GM10248 (cell line): ENCODE measurements around the gene CEP78.

ENCODE experiments used
- CTCF ChIA-PET: fragments of 300-600 bp; sonication (Branson Sonifier 250); formaldehyde crosslinking; extraction: SDS; loops from one replicate; lab custom pipeline; 2021; ENCODE audit warnings: antibody characterized with exemption; lab: Yijun Ruan, JAX
- POLR2A ChIA-PET: fragments of 350-650 bp; sonication (Branson Sonifier 250); formaldehyde crosslinking; extraction: SDS; loops from one replicate; lab custom pipeline; 2020; ENCODE audit warnings: antibody characterized with exemption; lab: Yijun Ruan, JAX
- DNase-seq: peaks from one replicate; pipeline ENCODE4 v3.0.0; 2012; ENCODE audit errors: extremely low spot score
- CTCF ChIP-seq: IDR thresholded peaks from 2 replicates; pipeline ENCODE4 v1.5.1; 2012; ENCODE audit warnings: mild to moderate bottlenecking, low read depth; ENCODE audit errors: extremely low read depth, missing control alignments, control extremely low read depth

The CEP78 gene

GRCh38 chr9:78301466-78301865 lies 65.6 kb downstream of the CEP78 start:
- TF ChIP-seq CTCF = no peak
- POLR2A ChIA-PET = no interaction called here
- DNase-seq = no peak
- CTCF ChIA-PET = interaction anchor here (1.1 kb wide), 1 partner anchor 20 kb away, joined by 3 read pairs; no protein-coding TSS in a partner anchor

GRCh38 chr9:78303377-78304062 lies 67.6 kb downstream of the CEP78 start:
- CTCF ChIA-PET = interaction anchor here (1.3 to 2.1 kb wide), 3 partner anchors 12 to 65 kb away, joined by 3 to 7 read pairs (median 3); no protein-coding TSS in a partner anchor

DNA sequence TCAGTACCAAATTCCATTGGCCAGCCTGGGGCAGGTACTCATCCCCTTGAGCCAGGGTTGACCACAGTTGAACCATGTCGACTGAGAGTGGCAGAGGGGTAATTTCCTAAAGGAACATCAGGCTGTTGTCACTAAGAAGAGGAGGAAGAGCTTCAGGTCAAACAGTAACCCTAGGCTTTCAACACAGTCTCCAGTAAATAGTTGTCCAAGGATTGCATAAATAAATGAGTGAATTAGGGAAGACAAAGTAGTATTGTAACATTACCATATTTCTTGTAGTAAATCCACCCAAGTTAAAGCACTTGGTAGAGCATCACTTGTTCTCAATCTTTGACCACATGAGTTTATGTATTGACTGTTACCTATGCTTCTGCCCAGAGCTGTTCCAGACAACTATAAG lies 68.5 kb downstream of the CEP78 start:
- no peak for TF ChIP-seq CTCF
- DNase-seq = no peak
- CTCF ChIA-PET = interaction anchor here (1.3 to 2.1 kb wide), 2 partner anchors 11 to 24 kb away, joined by 3 to 7 read pairs; no protein-coding TSS in a partner anchor
- POLR2A ChIA-PET = no interaction called here

More at GRCh38 chr9:78303377-78304062, 67.6 kb downstream of the CEP78 start:
- no peak for DNase-seq
- no peak for TF ChIP-seq CTCF
- POLR2A ChIA-PET = no interaction called here

DNA sequence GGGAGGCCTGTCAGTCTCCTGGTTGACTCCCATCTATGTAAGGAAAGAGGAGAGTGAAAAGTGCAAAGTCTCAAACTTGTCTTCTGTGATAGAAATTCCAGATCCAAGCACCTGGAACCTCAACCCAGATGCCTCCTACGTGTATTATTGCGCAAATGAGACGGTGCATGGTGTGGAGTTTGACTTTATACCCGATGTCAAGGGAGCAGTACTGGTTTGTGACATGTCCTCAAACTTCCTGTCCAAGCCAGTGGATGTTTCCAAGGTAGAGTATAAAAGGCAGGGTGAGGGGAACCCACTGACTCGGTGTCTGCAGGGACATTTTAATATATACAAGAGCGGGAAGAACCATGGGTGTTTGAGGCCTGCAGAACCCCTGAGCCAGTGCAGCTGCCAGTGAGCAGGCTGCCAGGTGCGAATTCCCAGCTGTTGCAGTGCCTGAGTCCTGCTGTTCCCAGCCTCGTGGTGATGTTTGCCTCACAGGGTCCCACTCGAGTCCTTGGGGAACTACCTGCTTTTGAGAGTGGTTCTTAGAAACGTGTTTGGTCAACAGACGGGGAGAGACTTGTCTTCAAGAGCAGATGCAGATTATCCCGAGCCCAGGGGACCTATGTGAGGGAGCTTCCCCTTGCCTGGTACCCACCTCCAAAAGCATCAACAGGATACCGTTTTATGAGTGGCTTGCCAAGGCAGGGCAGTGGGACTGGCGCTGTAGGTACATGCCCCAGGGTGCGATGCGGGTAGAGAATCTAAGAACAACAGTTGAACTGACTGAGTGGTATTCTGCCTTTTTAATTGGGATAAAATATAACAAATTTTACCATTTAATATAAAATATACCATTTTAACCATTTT lies 70.6 kb downstream of the CEP78 start:
- TF ChIP-seq CTCF = no peak
- CTCF ChIA-PET = no interaction called here
- POLR2A ChIA-PET = no interaction called here
- no peak for DNase-seq

DNA sequence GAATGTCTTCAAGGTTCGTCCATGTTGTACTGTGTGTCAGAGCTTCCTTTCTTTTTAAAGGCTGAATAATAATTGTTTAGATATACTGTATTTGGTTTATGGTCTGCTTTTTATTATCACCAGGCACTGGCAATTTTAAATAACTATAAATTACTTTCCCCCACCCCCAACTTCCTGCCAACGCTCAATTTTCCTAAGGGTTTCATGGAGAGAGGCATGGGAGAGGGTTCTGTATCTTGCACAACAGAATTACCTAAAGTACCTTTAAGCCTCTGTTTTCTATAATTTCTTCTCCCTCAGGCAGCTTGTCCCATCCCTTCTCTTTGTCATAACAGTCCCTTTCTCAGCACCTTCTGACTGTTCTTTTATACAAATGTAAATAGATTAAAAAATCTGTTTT lies 71.5 kb downstream of the CEP78 start:
- ChIA-PET POLR2A (no interaction called here), CTCF (no interaction called here)
- TF ChIP-seq CTCF = no peak
- no peak for DNase-seq

GRCh38 chr9:78309066-78309465 lies 73.2 kb downstream of the CEP78 start:
- no peak for DNase-seq
- ChIA-PET CTCF (interaction anchor here (0.8 kb wide), 1 partner anchor 60 kb away, joined by 4 read pairs; no protein-coding TSS in a partner anchor), POLR2A (no interaction called here)
- TF ChIP-seq CTCF = no peak
